ENCODE results near the gene GADD45G.

DNA sequence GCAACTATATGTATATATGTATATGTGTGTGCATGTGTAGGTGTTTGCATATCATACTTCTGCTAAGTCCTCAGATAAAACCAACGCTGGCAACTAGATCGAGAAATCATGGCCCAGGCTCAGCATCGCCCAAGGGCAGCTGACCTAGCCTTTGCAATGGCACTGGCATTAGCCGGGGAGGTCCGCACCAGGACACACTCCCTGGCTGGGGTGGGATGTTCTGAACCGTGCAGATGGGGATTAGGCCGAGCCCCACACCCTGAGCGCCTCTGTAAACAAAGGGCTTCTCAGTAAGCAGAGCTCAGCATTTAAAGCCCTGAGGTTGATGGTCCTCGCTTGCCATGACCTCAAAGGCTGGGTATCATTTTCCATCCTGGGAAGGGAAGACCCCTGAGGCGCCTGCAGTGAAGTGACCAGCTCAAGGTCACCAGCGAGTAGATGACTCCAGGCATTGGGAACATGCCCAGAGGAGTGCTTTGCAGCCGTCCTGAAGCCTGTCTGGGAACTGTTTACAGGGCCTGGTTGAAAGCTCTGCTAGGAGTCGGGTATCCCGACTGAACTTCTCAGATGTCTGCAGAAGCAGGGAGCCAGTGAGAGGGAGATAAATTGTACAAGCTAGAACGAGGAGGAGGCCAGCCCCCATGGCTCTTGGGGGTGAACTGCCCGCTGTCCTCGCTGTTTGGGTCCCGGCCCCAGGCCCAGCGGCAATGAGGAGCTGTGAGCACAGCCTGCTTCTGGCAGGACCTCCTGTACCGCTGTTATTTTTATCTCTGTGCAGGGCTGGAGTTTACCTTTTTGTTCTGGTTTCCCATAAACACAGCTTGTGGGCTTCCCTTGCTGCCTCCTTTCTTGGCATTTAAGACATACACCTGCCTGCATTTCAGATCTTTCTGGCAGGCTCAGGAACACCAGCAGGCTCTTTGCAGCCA, 18.4 kb downstream of the GADD45G start:
- TF ChIP-seq, protein P1, sequence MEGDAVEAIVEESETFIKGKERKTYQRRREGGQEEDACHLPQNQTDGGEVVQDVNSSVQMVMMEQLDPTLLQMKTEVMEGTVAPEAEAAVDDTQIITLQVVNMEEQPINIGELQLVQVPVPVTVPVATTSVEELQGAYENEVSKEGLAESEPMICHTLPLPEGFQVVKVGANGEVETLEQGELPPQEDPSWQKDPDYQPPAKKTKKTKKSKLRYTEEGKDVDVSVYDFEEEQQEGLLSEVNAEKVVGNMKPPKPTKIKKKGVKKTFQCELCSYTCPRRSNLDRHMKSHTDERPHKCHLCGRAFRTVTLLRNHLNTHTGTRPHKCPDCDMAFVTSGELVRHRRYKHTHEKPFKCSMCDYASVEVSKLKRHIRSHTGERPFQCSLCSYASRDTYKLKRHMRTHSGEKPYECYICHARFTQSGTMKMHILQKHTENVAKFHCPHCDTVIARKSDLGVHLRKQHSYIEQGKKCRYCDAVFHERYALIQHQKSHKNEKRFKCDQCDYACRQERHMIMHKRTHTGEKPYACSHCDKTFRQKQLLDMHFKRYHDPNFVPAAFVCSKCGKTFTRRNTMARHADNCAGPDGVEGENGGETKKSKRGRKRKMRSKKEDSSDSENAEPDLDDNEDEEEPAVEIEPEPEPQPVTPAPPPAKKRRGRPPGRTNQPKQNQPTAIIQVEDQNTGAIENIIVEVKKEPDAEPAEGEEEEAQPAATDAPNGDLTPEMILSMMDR (conservative IDR thresholded peaks at IDR 0.05; ENCODE audit: low read depth in 2 of 2), result no peak
- TF ChIP-seq EZH2 (IDR thresholded peaks at IDR 0.05; ENCODE audit: low read depth, unreplicated experiment), result no peak
